Karpas-422 (cell line): ENCODE measurements around the gene GCC1. TPM values are rescaled to one million over a fixed set of nuclear protein-coding genes. Genes with fewer than 3 reads are reported as not detected.

Source experiments
- DNase-seq: peaks from one replicate; pipeline ENCODE4 v3.0.0-alpha.2; 2015
- H2AFZ ChIP-seq: fragments of 200-600 bp; sonication (generic); 2 replicates; pipeline ENCODE4 v1.6.1; 2014; ENCODE audit warnings: antibody characterized with exemption, low read length, mixed read lengths
- H3K27ac ChIP-seq: fragments of 200-600 bp; sonication (generic); 2 replicates; pipeline ENCODE4 v1.5.1; 2014; ENCODE audit warnings: mild to moderate bottlenecking, low read length, moderate library complexity
- H3K27me3 ChIP-seq: fragments of 200-600 bp; sonication (generic); 2 replicates; pipeline ENCODE4 v1.6.1; 2014; ENCODE audit warnings: low read length, mixed read lengths
- H3K36me3 ChIP-seq: fragments of 200-600 bp; sonication (generic); 2 replicates; pipeline ENCODE4 v1.6.1; 2014; ENCODE audit warnings: low read length, mixed read lengths; ENCODE audit not compliant: insufficient read depth
- H3K4me1 ChIP-seq: fragments of 200-600 bp; sonication (generic); 2 replicates; pipeline ENCODE4 v1.6.1; 2014; ENCODE audit warnings: mild to moderate bottlenecking, low read length, mixed read lengths
- H3K4me2 ChIP-seq: fragments of 200-600 bp; sonication (generic); 2 replicates; pipeline ENCODE4 v1.6.1; 2014; ENCODE audit warnings: low read length, low read depth, mild to moderate bottlenecking; ENCODE audit not compliant: poor library complexity, severe bottlenecking
- H3K4me3 ChIP-seq: fragments of 200-600 bp; sonication (generic); 2 replicates; pipeline ENCODE4 v1.5.1; 2014; ENCODE audit warnings: mild to moderate bottlenecking, antibody characterized with exemption, low read length, mixed read lengths
- H3K79me2 ChIP-seq: fragments of 200-600 bp; sonication (generic); 2 replicates; pipeline ENCODE4 v1.6.1; 2014; ENCODE audit warnings: mild to moderate bottlenecking, low read length, mixed read lengths
- H3K9ac ChIP-seq: fragments of 200-600 bp; sonication (generic); 2 replicates; pipeline ENCODE4 v1.6.0; 2014; ENCODE audit warnings: low read length
- H3K9me2 ChIP-seq: fragments of 200-600 bp; sonication (generic), shearing (Covaris generic); replicated peaks from 2 replicates; pipeline ENCODE4 v1.6.0; 2014; ENCODE audit warnings: mild to moderate bottlenecking, low read length, moderate library complexity; ENCODE audit not compliant: insufficient read depth
- H3K9me3 ChIP-seq: fragments of 300-700, 200-600 bp; sonication (generic); 2 replicates; pipeline ENCODE4 v1.6.1; 2014; ENCODE audit warnings: low read length, mixed read lengths
- H4K20me1 ChIP-seq: fragments of 200-600 bp; sonication (generic); 2 replicates; pipeline ENCODE4 v1.6.1; 2014; ENCODE audit warnings: mild to moderate bottlenecking, antibody characterized with exemption, low read length, low read depth; ENCODE audit not compliant: insufficient read depth
- total RNA-seq: library from RNA; depleted of rRNA; stranded (reverse); fragments of >200 nt; shearing (Covaris generic); gene quantifications from 2 replicates; pipeline ENCODE4 v1.2.3, GENCODE V29; 2014; ENCODE audit warnings: low replicate concordance; rRNA removed

Gene GCC1
- total RNA-seq: 6.8 and 13.9 TPM in 2 replicates

DNA sequence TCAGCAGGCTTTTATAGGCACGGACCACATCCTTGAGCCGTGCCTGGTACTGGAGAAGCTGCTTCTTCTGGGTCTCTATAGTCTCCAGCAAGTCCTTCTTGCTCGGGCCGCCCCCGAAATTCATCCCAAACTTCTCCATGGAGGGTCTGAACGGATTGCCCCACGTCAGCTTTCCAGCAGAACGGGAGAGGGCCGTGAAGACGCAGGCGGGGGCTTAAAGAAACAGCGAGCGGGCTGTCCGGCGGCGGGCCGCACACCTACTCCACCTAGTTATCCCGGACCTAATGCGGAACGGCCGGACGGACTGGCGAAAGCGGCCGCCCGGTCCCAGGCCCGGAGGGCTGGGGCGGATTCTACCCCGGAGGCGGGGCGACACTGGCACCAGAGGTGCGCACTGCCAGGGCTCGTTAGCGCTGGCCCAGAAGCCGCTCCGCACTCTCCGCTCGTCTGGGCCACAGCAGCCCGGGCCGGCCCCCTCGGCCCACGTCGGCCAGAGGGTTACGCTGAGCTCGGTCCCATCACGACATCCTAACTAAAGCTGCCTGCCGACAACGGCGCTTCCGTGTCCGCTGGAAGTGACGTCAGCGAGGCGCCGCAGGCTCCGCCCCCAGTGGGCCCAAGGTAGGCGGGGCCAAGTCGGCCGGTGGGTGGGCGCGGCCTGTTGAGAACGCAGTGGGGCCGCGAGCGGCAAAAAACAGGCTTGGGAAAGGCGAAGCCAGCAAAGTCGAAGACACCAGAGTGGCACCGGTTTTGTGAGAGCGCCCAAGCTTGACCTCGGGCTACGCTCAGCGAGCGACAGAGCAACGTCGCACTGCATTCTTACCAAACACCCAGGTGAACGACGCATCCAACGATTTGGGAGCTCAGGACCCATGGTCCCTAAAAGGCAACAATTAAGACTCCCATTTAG, at the start of gene GCC1:
Gene GCC1, minus strand, starts transcription at position 553 of the 910 bp plus-strand sequence. Its CDS starts 414 bp downstream, at position 139.
- DNase-seq: peak; percentile 95
- Histone ChIP-seq H3K27ac (no peak within 1 kb of the TSS), H3K9me2 (no peaks in the 10 kb centered on the region), H3K9ac (peak within 1 kb of the TSS; percentile 93), H3K4me3 (peak within 1 kb of the TSS; percentile 95), H2AFZ (peak within 1 kb of the TSS; percentile 71; the same call in 1 of the 2 replicates), H4K20me1 (peaks cover 33% of the 10 kb centered on the region), H3K27me3 (no peaks in the 10 kb centered on the region), H3K9me3 (no peaks in the 10 kb centered on the region), H3K4me1 (peaks cover 38% of the 10 kb centered on the region), H3K79me2 (peaks cover 55% of the 10 kb centered on the region), H3K4me2 (peak within 1 kb of the TSS; percentile 89), H3K36me3 (no peaks in the 10 kb centered on the region)

DNA sequence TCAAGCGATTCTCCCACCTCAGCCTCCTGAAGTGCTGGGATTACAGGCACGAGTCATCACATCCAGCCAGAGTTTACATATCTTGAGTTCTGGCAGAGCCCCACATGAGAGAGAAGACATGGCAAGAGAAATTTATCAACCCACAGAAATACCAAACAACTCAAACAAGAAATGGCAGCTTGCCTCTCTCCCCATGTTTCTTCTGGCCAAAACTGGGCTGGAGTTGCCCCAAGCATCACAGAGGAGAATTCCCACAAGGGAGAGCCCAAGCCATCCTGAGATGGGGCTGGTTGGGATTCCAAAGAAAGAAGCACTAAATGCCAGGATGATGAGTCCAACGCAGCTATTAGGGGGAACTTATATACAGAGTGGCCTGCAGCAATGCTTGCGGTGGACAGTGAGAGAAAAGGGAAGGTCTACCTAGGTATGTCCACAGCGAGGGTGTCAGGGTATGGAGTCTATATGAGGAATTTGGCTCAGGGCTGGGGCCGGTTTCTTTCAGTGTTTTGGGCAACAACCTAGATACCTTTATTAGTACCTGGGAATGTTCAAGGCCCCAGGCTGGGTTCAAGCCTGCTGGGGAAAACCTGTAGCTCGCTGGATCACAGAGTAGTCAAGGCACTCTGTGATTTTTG, 47.0 kb upstream of the GCC1 start:
- Histone ChIP-seq H3K4me3 (no peak overlapping the region), H3K4me2 (no peak overlapping the region), H3K79me2 (no peaks in the 10 kb centered on the region), H3K9ac (no peak overlapping the region), H3K27me3 (no peaks in the 10 kb centered on the region), H3K4me1 (no peaks in the 10 kb centered on the region), H3K9me3 (no peaks in the 10 kb centered on the region), H3K36me3 (no peaks in the 10 kb centered on the region), H3K27ac (no peak overlapping the region), H2AFZ (no peak overlapping the region), H3K9me2 (no peaks in the 10 kb centered on the region), H4K20me1 (no peaks in the 10 kb centered on the region)
- DNase-seq: no peak

DNA sequence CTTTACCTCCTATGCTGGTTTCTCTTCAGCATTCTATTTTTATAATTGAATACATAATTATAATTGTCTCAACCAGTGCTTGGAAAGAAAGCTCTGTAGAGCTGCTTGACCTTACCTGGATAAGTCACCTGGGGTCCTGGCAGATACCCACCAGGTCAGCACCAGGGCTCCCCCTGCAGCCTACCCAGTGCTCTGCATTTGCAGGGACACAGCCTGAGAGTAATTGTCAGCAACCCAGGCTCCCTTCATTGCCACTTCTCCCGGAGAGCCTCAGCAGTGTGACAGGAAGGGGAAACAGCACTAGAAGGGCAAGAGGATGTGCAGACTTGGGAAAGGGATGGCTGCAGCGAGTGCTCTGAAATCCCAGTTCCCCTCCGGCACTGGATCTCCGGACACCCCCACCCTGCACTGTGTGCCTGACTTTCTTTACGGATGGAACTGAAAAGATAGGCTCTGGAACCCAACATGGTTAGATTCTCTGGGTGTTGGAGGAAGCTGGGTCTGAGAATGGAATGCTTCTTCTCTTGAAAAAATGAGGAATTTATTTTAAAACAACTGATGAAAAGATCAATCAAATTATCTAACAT, 44.0 kb upstream of the GCC1 start:
- Histone ChIP-seq H3K4me1 (no peaks in the 10 kb centered on the region), H3K79me2 (no peaks in the 10 kb centered on the region), H3K9ac (no peak overlapping the region), H3K4me3 (no peak overlapping the region; the same call in 1 of the 2 replicates), H3K4me2 (peak overlapping the region; percentile 20), H3K9me2 (no peaks in the 10 kb centered on the region), H2AFZ (no peak overlapping the region; the same call in 1 of the 2 replicates), H3K9me3 (no peaks in the 10 kb centered on the region), H3K36me3 (no peaks in the 10 kb centered on the region), H3K27ac (no peak overlapping the region), H3K27me3 (no peaks in the 10 kb centered on the region), H4K20me1 (no peaks in the 10 kb centered on the region)
- peak; percentile 80 for DNase-seq

GRCh38 chr7:127628445-127628844, 43.0 kb upstream of the GCC1 start:
- no peak for DNase-seq
- Histone ChIP-seq H3K27me3 (0 out of 2 replicates have a peak, but pooled peaks cover 2% of the 10 kb centered on the region), H3K9me2 (no peaks in the 10 kb centered on the region), H3K4me2 (no peak overlapping the region), H4K20me1 (no peaks in the 10 kb centered on the region), H3K9ac (no peak overlapping the region), H3K79me2 (no peaks in the 10 kb centered on the region), H3K27ac (no peak overlapping the region), H3K36me3 (no peaks in the 10 kb centered on the region), H2AFZ (no peak overlapping the region), H3K4me3 (no peak overlapping the region), H3K9me3 (no peaks in the 10 kb centered on the region), H3K4me1 (no peaks in the 10 kb centered on the region)

DNA sequence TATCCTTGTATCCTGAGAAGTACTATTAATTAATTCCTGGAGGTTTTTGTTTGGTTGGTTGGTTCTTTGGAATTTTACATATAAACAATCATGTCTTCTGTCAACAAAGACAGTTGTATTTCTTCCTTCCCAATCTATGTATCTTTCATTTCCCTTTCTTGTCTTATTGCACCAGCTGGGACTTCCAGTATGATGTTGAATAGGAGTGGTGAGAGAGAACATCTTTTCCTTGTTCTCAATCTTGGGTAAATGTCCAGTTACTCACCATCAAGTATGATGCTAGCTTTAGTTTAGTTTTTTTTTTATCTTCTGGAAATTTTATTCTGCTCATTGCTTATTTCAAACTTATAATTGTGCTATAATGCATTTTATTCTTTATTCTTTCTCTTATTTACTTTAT, 39.9 kb upstream of the GCC1 start:
- Histone ChIP-seq H3K79me2 (no peaks in the 10 kb centered on the region), H4K20me1 (no peaks in the 10 kb centered on the region), H3K4me2 (no peak overlapping the region), H3K9me3 (no peaks in the 10 kb centered on the region), H2AFZ (no peak overlapping the region), H3K27me3 (0 out of 2 replicates have a peak, but pooled peaks cover 2% of the 10 kb centered on the region), H3K9me2 (no peaks in the 10 kb centered on the region), H3K9ac (no peak overlapping the region), H3K27ac (no peak overlapping the region), H3K4me3 (no peak overlapping the region), H3K4me1 (no peaks in the 10 kb centered on the region), H3K36me3 (no peaks in the 10 kb centered on the region)
- DNase-seq: no peak

DNA sequence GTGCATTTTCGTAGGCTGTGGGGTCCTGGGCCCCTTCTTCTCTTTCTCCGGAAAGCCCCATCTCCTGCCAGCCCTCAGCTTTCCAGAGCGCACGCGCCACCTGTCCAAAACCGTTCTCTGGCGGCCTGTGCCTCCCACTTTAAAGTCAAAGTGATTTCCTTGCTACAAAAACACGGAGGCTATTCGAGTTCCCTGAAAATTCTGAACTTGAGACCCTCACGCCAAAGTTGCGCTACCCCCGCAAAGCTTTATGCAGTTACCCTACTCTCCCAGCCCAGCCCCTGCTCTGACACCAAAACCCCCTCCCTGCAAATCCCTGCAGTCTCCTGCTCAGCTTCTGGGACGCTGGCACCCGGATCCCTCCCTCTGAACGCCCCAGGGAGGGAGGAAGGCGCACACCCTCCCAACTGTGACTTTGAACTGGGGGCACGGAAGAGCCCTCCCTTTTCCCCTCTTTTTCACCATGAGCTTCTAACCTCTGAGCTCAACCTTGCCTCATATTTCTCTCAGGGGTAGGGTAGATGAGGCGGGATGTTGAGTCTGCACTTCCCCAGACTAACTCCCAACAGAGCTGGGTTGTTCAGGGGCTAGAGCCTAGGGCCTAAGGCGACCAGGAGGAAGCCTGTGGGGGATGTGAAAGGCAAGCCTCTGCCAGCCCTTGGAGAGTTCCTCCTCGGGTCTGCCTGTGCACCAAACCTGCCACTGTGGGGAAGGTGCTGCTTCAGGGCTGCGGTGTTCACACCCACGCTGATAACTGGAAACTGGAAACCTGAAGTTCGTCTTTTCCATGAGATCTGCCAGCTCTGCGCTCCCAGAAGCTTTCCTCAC, 35.2 kb upstream of the GCC1 start:
- no peaks in the 10 kb centered on the region for H3K9me3 ChIP-seq
- H3K4me1 ChIP-seq: no peaks in the 10 kb centered on the region
- H3K9ac ChIP-seq: no peak overlapping the region
- H3K79me2 ChIP-seq: no peaks in the 10 kb centered on the region
- H3K4me2 ChIP-seq: no peak overlapping the region
- H2AFZ ChIP-seq: no peak overlapping the region
- H3K27ac ChIP-seq: no peak overlapping the region
- H3K36me3 ChIP-seq: no peaks in the 10 kb centered on the region
- 0 out of 2 replicates have a peak, but pooled peaks cover 2% of the 10 kb centered on the region for H3K27me3 ChIP-seq
- H4K20me1 ChIP-seq: no peaks in the 10 kb centered on the region
- no peak overlapping the region for H3K4me3 ChIP-seq
- DNase-seq: no peak
- no peaks in the 10 kb centered on the region for H3K9me2 ChIP-seq

GRCh38 chr7:127619681-127620405, 34.4 kb upstream of the GCC1 start:
- Histone ChIP-seq H3K9me2 (no peaks in the 10 kb centered on the region), H3K9ac (no peak overlapping the region), H3K4me3 (no peak overlapping the region), H3K79me2 (no peaks in the 10 kb centered on the region), H3K4me2 (no peak overlapping the region), H3K9me3 (no peaks in the 10 kb centered on the region), H3K4me1 (no peaks in the 10 kb centered on the region), H4K20me1 (no peaks in the 10 kb centered on the region), H3K36me3 (no peaks in the 10 kb centered on the region), H3K27ac (no peak overlapping the region), H2AFZ (no peak overlapping the region), H3K27me3 (0 out of 2 replicates have a peak, but pooled peaks cover 2% of the 10 kb centered on the region)
- DNase-seq: no peak
